ENCODE data around the gene KLHDC4.

GRCh38 chr16:87687998-87688529, 77.7 kb downstream of the KLHDC4 start:
- no peak for TF ChIP-seq MCM7 (IDR thresholded peaks at IDR 0.05)
- TF ChIP-seq PBX2 (CRISPR knock-in tag; IDR thresholded peaks at IDR 0.05; ENCODE audit: low read depth), result no peak
- no peak for TF ChIP-seq PBX2 (tag; conservative IDR thresholded peaks at IDR 0.05; ENCODE audit: low read depth)
- no peak for TF ChIP-seq TSHZ1 (CRISPR knock-in tag; IDR thresholded peaks at IDR 0.05)
- TF ChIP-seq ESRRA (IDR thresholded peaks at IDR 0.05; ENCODE audit: borderline replicate concordance, low read depth), result no peak
- TF ChIP-seq ZNF408 (CRISPR knock-in tag; IDR thresholded peaks at IDR 0.05; ENCODE audit: low read depth), result no peak
- no peak for TF ChIP-seq CTCF (IDR thresholded peaks at IDR 0.05 in 2 of 3, conservative IDR thresholded peaks at IDR 0.05 in 1 of 3; ENCODE audit: insufficient read depth in 2 of 3, low read depth in 1 of 3, low read length in 3 of 3)
- no peak for TF ChIP-seq TOE1 (IDR thresholded peaks at IDR 0.05; ENCODE audit: borderline replicate concordance)
- TF ChIP-seq TOE1 (CRISPR knock-in tag; IDR thresholded peaks at IDR 0.05; ENCODE audit: borderline replicate concordance, low read depth), result no peak
- no peak for TF ChIP-seq HMG20A (CRISPR knock-in tag; conservative IDR thresholded peaks at IDR 0.05)
- TF ChIP-seq ZKSCAN1 (IDR thresholded peaks at IDR 0.05; ENCODE audit: low read depth, low read length), result no peak
- TF ChIP-seq RNF219 (CRISPR knock-in tag; IDR thresholded peaks at IDR 0.05), result no peak
- no peak for TF ChIP-seq E2F5 (CRISPR knock-in tag; IDR thresholded peaks at IDR 0.05)
